GM10248 (cell line): ENCODE measurements around the gene CCR3.

Experiments
- CTCF ChIA-PET: fragments of 300-600 bp; sonication (Branson Sonifier 250); formaldehyde crosslinking; extraction: SDS; loops from one replicate; lab custom pipeline; 2021; ENCODE audit warnings: antibody characterized with exemption; lab: Yijun Ruan, JAX
- POLR2A ChIA-PET: fragments of 350-650 bp; sonication (Branson Sonifier 250); formaldehyde crosslinking; extraction: SDS; loops from one replicate; lab custom pipeline; 2020; ENCODE audit warnings: antibody characterized with exemption; lab: Yijun Ruan, JAX
- DNase-seq: peaks from one replicate; pipeline ENCODE4 v3.0.0; 2012; ENCODE audit errors: extremely low spot score
- CTCF ChIP-seq: IDR thresholded peaks from 2 replicates; pipeline ENCODE4 v1.5.1; 2012; ENCODE audit warnings: mild to moderate bottlenecking, low read depth; ENCODE audit errors: extremely low read depth, missing control alignments, control extremely low read depth

Gene CCR3

GRCh38 chr3:46291046-46291445 is 48.8 kb downstream of the CCR3 start:
- no peak for DNase-seq
- POLR2A ChIA-PET = no interaction called here
- no peak for TF ChIP-seq CTCF
- CTCF ChIA-PET = no interaction called here

GRCh38 chr3:46293035-46293724 is 50.9 kb downstream of the CCR3 start:
- no peak for TF ChIP-seq CTCF
- DNase-seq = no peak
- ChIA-PET POLR2A (no interaction called here), CTCF (interaction anchor here (0.9 to 1.6 kb wide), 5 partner anchors 17 to 85 kb away, joined by 3 to 6 read pairs (median 3); no protein-coding TSS in a partner anchor)

- POLR2A ChIA-PET = no interaction called here
- DNase-seq = peak; percentile 50
- CTCF ChIA-PET = interaction anchor here (0.9 to 1.9 kb wide), 10 partner anchors 9 to 84 kb away, joined by 3 to 6 read pairs (median 4); no protein-coding TSS in a partner anchor
- TF ChIP-seq CTCF = no peak
Measured at GRCh38 chr3:46293991-46294833, 52.0 kb downstream of the CCR3 start.

GRCh38 chr3:46296826-46297225 is 54.6 kb downstream of the CCR3 start:
- ChIA-PET CTCF (interaction anchor here (0.8 to 1.4 kb wide), 3 partner anchors 11 to 23 kb away, joined by 3 read pairs; no protein-coding TSS in a partner anchor), POLR2A (no interaction called here)
- no peak for TF ChIP-seq CTCF
- DNase-seq = no peak

GRCh38 chr3:46297658-46298423 is 55.6 kb downstream of the CCR3 start:
- TF ChIP-seq CTCF = no peak
- ChIA-PET CTCF (interaction anchor here (1.1 to 2.5 kb wide), 4 partner anchors 14 to 146 kb away, joined by 3 to 7 read pairs (median 4); no protein-coding TSS in a partner anchor), POLR2A (no interaction called here)
- no peak for DNase-seq
